Esophagus squamous epithelium (tissue), 5 donors: ENCODE measurements around the gene C4A. TPM values are rescaled to one million over a fixed set of nuclear protein-coding genes. Genes with fewer than 3 reads are reported as not detected.
A peak's percentile ranks its signal among the peaks of the same experiment; 100 is the strongest.

Source experiments
- DNase-seq: peaks from one replicate; lab custom pipeline; 2025; lab: John Stamatoyannopoulos, UW
- H3K27ac ChIP-seq, 4 donors: fragments of 200-600 bp; sonication (generic); one replicate each; pipeline ENCODE4 v1.5.1; 2016 to 2019; ENCODE audit warnings: mild to moderate bottlenecking in 1 of 4
- H3K27me3 ChIP-seq, 4 donors: fragments of 200-600 bp; sonication (generic); 1 replicate in 3 of 4; 2 replicates in 1 of 4; pipeline versions ENCODE4 v1.5.1 to v1.6.0; 2017 to 2021; ENCODE audit warnings: antibody characterized with exemption in 1 of 4
- H3K36me3 ChIP-seq, 3 donors: fragments of 200-600 bp; sonication (generic); one replicate each; pipeline ENCODE4 v1.5.1; 2016 to 2019
- H3K4me1 ChIP-seq, 3 donors: fragments of 200-600 bp; sonication (generic); one replicate each; pipeline ENCODE4 v1.5.1; 2017 to 2019
- H3K4me3 ChIP-seq, 4 donors: fragments of 200-600 bp; sonication (generic); 1 replicate in 3 of 4; 2 replicates in 1 of 4; pipeline ENCODE4 v1.5.1; 2016 to 2019; ENCODE audit warnings: mild to moderate bottlenecking in 2 of 4, moderate library complexity in 1 of 4
- H3K9me3 ChIP-seq, 3 donors: fragments of 200-600 bp; sonication (generic); one replicate each; pipeline ENCODE4 v1.5.1; 2016 to 2019
- POLR2A ChIP-seq, 4 donors: fragments of 450-650 bp; IDR thresholded peaks; one replicate each; pipeline ENCODE4 v1.6.1; 2017; ENCODE audit warnings: antibody characterized with exemption in 4 of 4, mild to moderate bottlenecking in 4 of 4, moderate library complexity in 3 of 4
- WGBS, 2 donors: methylation state at CpG; one replicate each; pipeline ENCODE4 v1.1.5; 2018; 5-methylcytosine and 5-hydroxymethylcytosine counted together
- intact Hi-C: fragments of 100-400 bp; cut with DNase I; formaldehyde crosslinking; loops from one replicate; pipeline ENCODE4 v1.15.0; 2022
- total RNA-seq, 4 donors: library from RNA; depleted of rRNA; stranded (reverse); fragments of >200 nt; gene quantifications; one replicate each; pipeline ENCODE4 v1.1.0, GENCODE V29; 2016
- TF ChIP-seq, protein P1 (sequence below), 6 experiments: fragments of 450-650 bp in 4 of 6; fragments of 200-600 bp in 2 of 6; sonication (generic) in 2 of 6; IDR thresholded peaks; one replicate each; pipeline ENCODE4 v1.5.1; 2016 to 2019; ENCODE audit warnings: antibody characterized with exemption in 6 of 6, mild to moderate bottlenecking in 4 of 6, moderate library complexity in 4 of 6
- donor health status: DM: yes; HTN: yes; CAD: no.

Gene C4A
- total RNA-seq, 4 donors from 2014 or later: 2.0 to 11.8 (median 5.2) TPM

DNA sequence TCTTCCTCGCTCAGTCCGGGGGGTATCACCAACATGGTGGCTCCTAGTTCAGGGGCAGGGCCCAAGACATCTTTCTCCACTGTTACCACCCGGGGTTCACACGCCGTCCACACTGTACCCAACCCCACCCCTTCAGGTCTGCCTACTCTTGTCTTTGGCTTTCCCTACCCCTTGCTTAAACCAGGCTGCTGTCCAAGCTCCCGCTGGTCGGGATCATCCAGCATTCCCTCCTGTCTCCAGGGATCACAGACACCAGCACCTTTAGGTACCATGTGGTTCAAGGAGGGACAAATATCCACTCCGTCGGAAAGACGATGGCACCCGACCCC is 23.5 kb upstream of the C4A start:
- peak overlapping the region; percentile 78 to 93 (median 88) for H3K4me3 ChIP-seq
- H3K27ac ChIP-seq: peak overlapping the region; percentile 89 to 95 (median 92)
- peaks cover 15 to 28% (median 18%) of the 10 kb centered on the region in 3 donors for H3K4me1 ChIP-seq
- peaks cover 9 to 74% (median 60%) of the 10 kb centered on the region in 3 donors for H3K36me3 ChIP-seq
- no peak for TF ChIP-seq POLR2A (IDR thresholded peaks at IDR 0.05)
- TF ChIP-seq, protein P1, sequence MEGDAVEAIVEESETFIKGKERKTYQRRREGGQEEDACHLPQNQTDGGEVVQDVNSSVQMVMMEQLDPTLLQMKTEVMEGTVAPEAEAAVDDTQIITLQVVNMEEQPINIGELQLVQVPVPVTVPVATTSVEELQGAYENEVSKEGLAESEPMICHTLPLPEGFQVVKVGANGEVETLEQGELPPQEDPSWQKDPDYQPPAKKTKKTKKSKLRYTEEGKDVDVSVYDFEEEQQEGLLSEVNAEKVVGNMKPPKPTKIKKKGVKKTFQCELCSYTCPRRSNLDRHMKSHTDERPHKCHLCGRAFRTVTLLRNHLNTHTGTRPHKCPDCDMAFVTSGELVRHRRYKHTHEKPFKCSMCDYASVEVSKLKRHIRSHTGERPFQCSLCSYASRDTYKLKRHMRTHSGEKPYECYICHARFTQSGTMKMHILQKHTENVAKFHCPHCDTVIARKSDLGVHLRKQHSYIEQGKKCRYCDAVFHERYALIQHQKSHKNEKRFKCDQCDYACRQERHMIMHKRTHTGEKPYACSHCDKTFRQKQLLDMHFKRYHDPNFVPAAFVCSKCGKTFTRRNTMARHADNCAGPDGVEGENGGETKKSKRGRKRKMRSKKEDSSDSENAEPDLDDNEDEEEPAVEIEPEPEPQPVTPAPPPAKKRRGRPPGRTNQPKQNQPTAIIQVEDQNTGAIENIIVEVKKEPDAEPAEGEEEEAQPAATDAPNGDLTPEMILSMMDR (IDR thresholded peaks at IDR 0.05): no peak
- no peaks in the 10 kb centered on the region for H3K9me3 ChIP-seq
- no peaks in the 10 kb centered on the region for H3K27me3 ChIP-seq
- DNase-seq: no peak
- 6 to 17% methylated on average over 8 to 11 of the region's 11 CpGs for WGBS, 2 donors
- intact Hi-C loops: no loop called here

DNA sequence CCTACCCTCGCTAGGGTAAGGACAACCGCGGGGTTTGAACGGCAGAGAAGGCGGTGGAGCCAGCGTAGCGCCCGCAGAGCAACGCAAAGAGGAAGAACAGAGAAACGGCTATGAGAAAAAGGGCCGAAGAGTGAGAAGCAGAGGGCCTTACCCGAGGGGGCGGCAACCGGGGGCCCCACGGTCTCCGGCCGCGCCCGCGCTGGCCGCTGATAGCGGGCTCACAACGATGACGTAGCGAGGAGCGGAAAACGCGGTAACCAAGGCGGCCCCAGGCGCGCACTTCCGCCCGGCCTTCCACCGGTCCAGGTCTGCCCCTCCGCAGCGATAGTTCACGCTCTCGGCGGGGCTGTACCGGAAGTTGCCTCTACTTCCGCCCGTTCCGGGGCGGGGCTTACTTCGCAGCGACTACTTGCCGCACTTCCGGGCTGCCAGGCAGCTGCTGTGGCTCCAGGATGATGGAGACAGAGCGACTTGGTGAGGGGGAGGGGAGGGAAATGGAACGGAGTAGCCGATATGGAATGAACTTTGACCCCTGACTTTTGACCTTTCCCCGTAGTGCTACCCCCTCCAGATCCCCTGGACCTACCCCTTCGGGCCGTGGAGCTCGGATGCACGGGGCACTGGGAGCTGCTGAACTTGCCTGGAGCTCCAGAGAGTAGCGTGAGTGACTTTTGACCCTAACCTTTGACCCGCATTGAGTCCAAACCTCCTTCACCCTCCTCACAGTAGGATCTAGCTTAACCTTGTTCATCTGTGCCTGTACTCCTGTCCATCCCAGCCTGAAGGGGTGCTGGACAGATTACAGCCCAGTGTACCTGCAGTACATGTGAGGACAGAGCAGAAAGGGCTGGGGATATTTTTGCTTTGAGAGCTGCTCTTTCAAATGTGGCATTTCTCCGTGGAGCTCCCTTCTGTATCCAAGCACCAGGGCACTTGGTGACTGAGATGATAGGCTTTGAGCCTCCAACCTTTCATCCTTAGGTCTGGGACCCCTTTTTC is 22.8 kb upstream of the C4A start, which contains the start of the genes NELFE and SKIC2:
NELFE (minus strand) TSS at position 231 of the 999 bp plus-strand sequence. CDS start 525 bp downstream, outside the sequence.
SKIC2 (plus strand) TSS at position 435 of the 999 bp plus-strand sequence; CDS start at position 453, 18 bp downstream.
- TF ChIP-seq, protein P1 (IDR thresholded peaks at IDR 0.05): peak in 2 of 6 experiments; percentile 4 to 5
- peak in 2 of 4 donors; percentile 67 to 71 for TF ChIP-seq POLR2A (IDR thresholded peaks at IDR 0.05)
- peaks cover 5 to 74% (median 60%) of the 10 kb centered on the region in 3 donors for H3K36me3 ChIP-seq
- intact Hi-C loops: no loop called here
- H3K27ac ChIP-seq: peak within 1 kb of the TSS; percentile 89 to 95 (median 92)
- H3K4me1 ChIP-seq: peaks cover 15 to 28% (median 18%) of the 10 kb centered on the region in 3 donors
- DNase-seq: peak; percentile 84
- 1 to 2% methylated on average over 38 to 49 of the region's 59 CpGs for WGBS, 2 donors
- peak within 1 kb of the TSS; percentile 78 to 93 (median 88) for H3K4me3 ChIP-seq
- no peaks in the 10 kb centered on the region for H3K27me3 ChIP-seq
- no peaks in the 10 kb centered on the region for H3K9me3 ChIP-seq

DNA sequence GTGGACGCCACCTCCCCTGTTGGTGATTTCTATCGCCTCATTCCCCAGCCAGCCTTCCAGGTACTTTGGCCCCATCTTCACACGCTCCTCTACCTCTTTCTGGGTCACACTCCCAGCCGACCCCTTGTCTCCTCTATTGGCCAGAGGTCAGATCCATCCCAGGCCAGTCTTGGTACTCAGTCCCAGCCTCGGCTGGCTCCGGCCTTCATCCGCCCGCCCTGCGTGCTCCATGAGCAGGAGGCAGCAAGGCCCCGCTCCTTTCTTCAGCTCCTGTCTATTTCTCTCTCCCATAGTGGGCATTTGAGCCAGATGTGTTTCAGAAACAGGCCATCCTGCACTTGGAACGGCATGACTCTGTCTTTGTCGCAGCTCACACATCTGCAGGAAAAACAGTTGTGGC is 20.2 kb upstream of the C4A start:
- TF ChIP-seq POLR2A (IDR thresholded peaks at IDR 0.05): no peak
- TF ChIP-seq, protein P1 (IDR thresholded peaks at IDR 0.05): no peak
- Histone ChIP-seq H3K9me3 (no peaks in the 10 kb centered on the region), H3K36me3 (peaks cover 9 to 74% (median 50%) of the 10 kb centered on the region in 3 donors), H3K4me1 (peaks cover 15 to 28% (median 18%) of the 10 kb centered on the region in 3 donors), H3K27ac (no peak overlapping the region), H3K27me3 (no peaks in the 10 kb centered on the region), H3K4me3 (no peak overlapping the region)
- intact Hi-C loops: no loop called here
- 93 to 99% methylated on average over 11 to 12 of the region's 12 CpGs for WGBS, 2 donors
- no peak for DNase-seq

DNA sequence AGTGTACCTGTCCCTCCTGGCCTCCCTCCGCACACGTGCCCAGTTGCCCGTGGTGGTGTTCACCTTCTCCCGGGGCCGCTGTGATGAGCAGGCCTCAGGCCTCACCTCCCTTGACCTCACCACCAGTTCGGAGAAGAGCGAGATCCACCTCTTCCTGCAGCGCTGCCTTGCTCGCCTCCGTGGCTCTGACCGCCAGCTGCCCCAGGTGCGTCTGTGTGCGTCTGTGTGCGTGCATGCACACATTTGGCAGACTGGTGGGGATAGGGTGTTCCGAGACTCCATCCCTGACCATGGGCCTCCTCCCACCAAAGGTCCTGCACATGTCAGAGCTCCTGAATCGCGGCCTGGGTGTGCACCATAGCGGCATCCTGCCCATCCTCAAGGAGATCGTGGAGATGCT is 17.9 kb upstream of the C4A start:
- WGBS, 2 donors: 90 to 91% methylated on average over 8 to 14 of the region's 19 CpGs
- H3K27me3 ChIP-seq: no peaks in the 10 kb centered on the region
- no peak for TF ChIP-seq POLR2A (IDR thresholded peaks at IDR 0.05)
- TF ChIP-seq, protein P1 (IDR thresholded peaks at IDR 0.05): no peak
- peaks cover 23 to 89% (median 67%) of the 10 kb centered on the region in 3 donors for H3K36me3 ChIP-seq
- DNase-seq: no peak
- H3K4me1 ChIP-seq: peaks cover 4 to 14% (median 9%) of the 10 kb centered on the region in 3 donors
- H3K27ac ChIP-seq: no peak overlapping the region
- H3K4me3 ChIP-seq: no peak overlapping the region
- intact Hi-C loops: no loop called here
- H3K9me3 ChIP-seq: no peaks in the 10 kb centered on the region

DNA sequence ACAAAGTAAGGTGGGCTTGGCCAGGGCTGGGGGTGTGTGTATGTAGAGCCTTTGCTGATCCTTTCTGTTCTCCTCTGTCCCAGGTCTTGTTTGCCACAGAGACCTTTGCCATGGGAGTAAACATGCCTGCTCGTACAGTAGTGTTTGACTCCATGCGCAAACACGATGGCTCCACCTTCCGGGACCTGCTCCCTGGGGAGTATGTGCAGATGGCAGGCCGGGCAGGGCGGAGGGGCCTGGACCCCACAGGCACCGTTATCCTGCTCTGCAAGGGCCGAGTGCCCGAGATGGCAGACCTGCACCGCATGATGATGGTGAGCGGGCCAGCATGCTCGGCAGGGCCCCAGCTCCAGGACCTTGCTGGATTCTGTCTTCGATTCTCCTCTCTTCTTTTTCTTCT is 16.2 kb upstream of the C4A start:
- 84 to 85% methylated on average over 13 of the region's 13 CpGs for WGBS, 2 donors
- TF ChIP-seq, protein P1 (IDR thresholded peaks at IDR 0.05): no peak
- TF ChIP-seq POLR2A (IDR thresholded peaks at IDR 0.05): no peak
- Histone ChIP-seq H3K36me3 (peaks cover 32 to 100% (median 72%) of the 10 kb centered on the region in 3 donors), H3K27ac (no peak overlapping the region), H3K9me3 (no peaks in the 10 kb centered on the region), H3K4me1 (peaks cover 3 to 11% (median 4%) of the 10 kb centered on the region in 3 donors), H3K4me3 (no peak overlapping the region), H3K27me3 (no peaks in the 10 kb centered on the region)
- DNase-seq: no peak
- intact Hi-C loops: no loop called here
